ENCODE data around the gene PTPRJ. TPM values are rescaled to one million over a fixed set of nuclear protein-coding genes. Genes with fewer than 3 reads are reported as not detected.

Gene PTPRJ
- total and polyA plus RNA-seq, 2 donors (not counting 1 experiment from before 2014, with no cell fraction given), result 11.2 to 20.0 TPM

DNA sequence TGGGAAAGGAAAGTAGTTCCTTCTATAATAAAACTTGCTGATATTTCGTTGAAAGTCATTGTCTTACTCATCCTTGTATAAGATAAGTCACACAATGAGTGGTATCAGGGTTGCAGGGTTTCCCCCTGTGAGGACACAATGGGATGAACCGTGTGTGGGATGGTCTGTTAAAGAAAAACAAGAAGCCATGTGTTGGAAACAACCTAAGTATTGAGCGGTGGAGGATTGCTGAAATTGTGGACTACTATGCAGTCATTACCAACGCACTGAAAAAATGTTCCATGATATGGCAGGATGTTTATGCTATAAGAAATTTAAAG lies 28.6 kb downstream of the PTPRJ start:
- H4K20me1 ChIP-seq (ENCODE audit: control insufficient read depth, insufficient read depth, low read length, poor library complexity, severe bottlenecking), result peaks cover 12% of the 10 kb centered on the region
- no peaks in the 10 kb centered on the region for H3K9me3 Mint-ChIP-seq (ENCODE audit: insufficient read depth)
- no peaks in the 10 kb centered on the region for H3K9me3 ChIP-seq (ENCODE audit: control extremely low read depth in 1 of 3, control insufficient read depth in 2 of 3, insufficient read depth in 1 of 3, low read length in 2 of 3)
- no peak for DNase-seq
- no peaks in the 10 kb centered on the region for H3K27me3 ChIP-seq (replicated peaks in 1 of 4; ENCODE audit: control extremely low read depth in 1 of 4, control insufficient read depth in 3 of 4, insufficient read depth in 4 of 4, low read length in 3 of 4)
- H3K4me2 ChIP-seq (replicated peaks; ENCODE audit: low read depth, low read length, poor library complexity, severe bottlenecking), result no peak overlapping the region
- intact Hi-C loops (cut with micrococcal nuclease), result no loop called here
- ATAC-seq (ENCODE audit: low read depth), result no peak
- WGBS (ENCODE audit: insufficient coverage), result 79% methylated on average over 2 of the region's 4 CpGs
- H3K9ac ChIP-seq (ENCODE audit: low read length), result no peak overlapping the region
- peaks cover 58 to 69% of the 10 kb centered on the region in 2 donors for H3K4me1 ChIP-seq (ENCODE audit: control insufficient read depth in 2 of 2, insufficient read depth in 2 of 2, low read length in 2 of 2)
- H2AFZ ChIP-seq (ENCODE audit: insufficient read depth, low read depth, low read length, poor library complexity, severe bottlenecking), result no peak overlapping the region
- CTCF ChIA-PET, result no interaction called here
- H3K36me3 ChIP-seq (replicated peaks in 1 of 2; ENCODE audit: control extremely low read depth in 1 of 2, control insufficient read depth in 1 of 2, extremely low read depth in 1 of 2, insufficient read depth in 2 of 2, low read length in 1 of 2), result no peaks in the 10 kb centered on the region
- H3K4me3 Mint-ChIP-seq, result no peak overlapping the region
- H3K4me3 ChIP-seq (ENCODE audit: control extremely low read depth in 1 of 5, extremely low read depth in 1 of 5, insufficient read depth in 1 of 5, low read depth in 2 of 5, low read length in 4 of 5), result no peak overlapping the region
- POLR2A ChIA-PET, result no interaction called here
- H3K27me3 Mint-ChIP-seq, result no peaks in the 10 kb centered on the region
- H3K79me2 ChIP-seq (ENCODE audit: control insufficient read depth, insufficient read depth, low read length), result peaks cover 96% of the 10 kb centered on the region
- peaks cover 65% of the 10 kb centered on the region for H3K4me1 Mint-ChIP-seq
- no peak overlapping the region for H3K27ac ChIP-seq (ENCODE audit: low read length in 2 of 2)
- TF ChIP-seq, protein P1, sequence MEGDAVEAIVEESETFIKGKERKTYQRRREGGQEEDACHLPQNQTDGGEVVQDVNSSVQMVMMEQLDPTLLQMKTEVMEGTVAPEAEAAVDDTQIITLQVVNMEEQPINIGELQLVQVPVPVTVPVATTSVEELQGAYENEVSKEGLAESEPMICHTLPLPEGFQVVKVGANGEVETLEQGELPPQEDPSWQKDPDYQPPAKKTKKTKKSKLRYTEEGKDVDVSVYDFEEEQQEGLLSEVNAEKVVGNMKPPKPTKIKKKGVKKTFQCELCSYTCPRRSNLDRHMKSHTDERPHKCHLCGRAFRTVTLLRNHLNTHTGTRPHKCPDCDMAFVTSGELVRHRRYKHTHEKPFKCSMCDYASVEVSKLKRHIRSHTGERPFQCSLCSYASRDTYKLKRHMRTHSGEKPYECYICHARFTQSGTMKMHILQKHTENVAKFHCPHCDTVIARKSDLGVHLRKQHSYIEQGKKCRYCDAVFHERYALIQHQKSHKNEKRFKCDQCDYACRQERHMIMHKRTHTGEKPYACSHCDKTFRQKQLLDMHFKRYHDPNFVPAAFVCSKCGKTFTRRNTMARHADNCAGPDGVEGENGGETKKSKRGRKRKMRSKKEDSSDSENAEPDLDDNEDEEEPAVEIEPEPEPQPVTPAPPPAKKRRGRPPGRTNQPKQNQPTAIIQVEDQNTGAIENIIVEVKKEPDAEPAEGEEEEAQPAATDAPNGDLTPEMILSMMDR (IDR thresholded peaks at IDR 0.05), result no peak
- no peak for TF ChIP-seq EZH2 (IDR thresholded peaks at IDR 0.05; ENCODE audit: borderline replicate concordance, insufficient read depth, low read depth, low read length, poor library complexity, severe bottlenecking)
- H3K27ac Mint-ChIP-seq, result peak overlapping the region; percentile 32

DNA sequence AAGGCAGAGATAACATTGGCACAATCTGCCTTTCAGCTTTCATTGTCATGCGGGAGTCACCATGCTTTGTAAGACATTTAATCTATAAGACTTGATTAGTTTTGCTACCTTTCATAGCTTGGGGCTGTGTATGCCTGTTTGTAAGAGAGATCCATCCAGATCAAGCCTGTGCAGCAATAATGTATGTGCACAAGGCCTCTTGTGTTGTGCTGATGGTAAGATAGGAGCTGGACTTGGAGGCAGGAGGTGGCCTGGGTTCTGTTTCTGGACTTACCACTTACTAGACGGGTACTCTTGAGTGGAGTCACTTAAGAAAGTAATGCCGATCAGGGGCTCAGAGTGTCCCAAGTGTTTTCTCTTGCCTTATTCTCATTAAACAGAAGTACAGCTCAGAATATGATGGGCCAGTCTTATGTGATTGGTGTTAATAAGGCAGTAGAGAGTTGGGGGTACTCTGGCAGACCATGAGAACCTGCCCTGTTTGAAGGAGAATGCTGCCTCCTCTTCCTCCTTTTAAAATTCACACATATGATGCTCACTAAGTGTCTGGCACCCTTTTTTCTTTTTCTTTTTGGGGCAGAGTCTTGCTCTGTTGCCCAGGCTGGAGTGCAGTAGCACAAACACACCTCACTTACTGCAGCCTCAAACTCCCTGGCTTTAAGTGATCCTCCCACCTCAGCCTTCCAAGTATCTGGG lies 30.9 kb downstream of the PTPRJ start:
- Histone ChIP-seq H3K9me3 (ENCODE audit: control extremely low read depth in 1 of 3, control insufficient read depth in 2 of 3, insufficient read depth in 1 of 3, low read length in 2 of 3) (no peaks in the 10 kb centered on the region), H2AFZ (ENCODE audit: insufficient read depth, low read depth, low read length, poor library complexity, severe bottlenecking) (no peak overlapping the region), H3K79me2 (ENCODE audit: control insufficient read depth, insufficient read depth, low read length) (peaks cover 96% of the 10 kb centered on the region), H4K20me1 (ENCODE audit: control insufficient read depth, insufficient read depth, low read length, poor library complexity, severe bottlenecking) (peaks cover 6% of the 10 kb centered on the region), H3K36me3 (replicated peaks in 1 of 2; ENCODE audit: control extremely low read depth in 1 of 2, control insufficient read depth in 1 of 2, extremely low read depth in 1 of 2, insufficient read depth in 2 of 2, low read length in 1 of 2) (no peaks in the 10 kb centered on the region), H3K27me3 (replicated peaks in 1 of 4; ENCODE audit: control extremely low read depth in 1 of 4, control insufficient read depth in 3 of 4, insufficient read depth in 4 of 4, low read length in 3 of 4) (no peaks in the 10 kb centered on the region), H3K4me2 (replicated peaks; ENCODE audit: low read depth, low read length, poor library complexity, severe bottlenecking) (no peak overlapping the region), H3K9ac (ENCODE audit: low read length) (no peak overlapping the region), H3K27ac (ENCODE audit: low read length in 2 of 2) (peak overlapping the region; percentile 66 to 76), H3K4me1 (ENCODE audit: control insufficient read depth in 2 of 2, insufficient read depth in 2 of 2, low read length in 2 of 2) (peaks cover 45 to 67% of the 10 kb centered on the region in 2 donors), H3K4me3 (ENCODE audit: control extremely low read depth in 1 of 5, extremely low read depth in 1 of 5, insufficient read depth in 1 of 5, low read depth in 2 of 5, low read length in 4 of 5) (no peak overlapping the region)
- H3K27me3 Mint-ChIP-seq, result no peaks in the 10 kb centered on the region
- peaks cover 61% of the 10 kb centered on the region for H3K4me1 Mint-ChIP-seq
- WGBS (ENCODE audit: insufficient coverage), result 100% methylated on average over 1 of the region's 3 CpGs
- intact Hi-C loops (cut with micrococcal nuclease), result loop anchor here (5.0 kb wide), 1 partner anchor 46 kb away; no protein-coding TSS in a partner anchor
- no peak for TF ChIP-seq EZH2 (IDR thresholded peaks at IDR 0.05; ENCODE audit: borderline replicate concordance, insufficient read depth, low read depth, low read length, poor library complexity, severe bottlenecking)
- TF ChIP-seq, protein P1 (IDR thresholded peaks at IDR 0.05), result no peak
- no peak overlapping the region for H3K4me3 Mint-ChIP-seq
- H3K9me3 Mint-ChIP-seq (ENCODE audit: insufficient read depth), result no peaks in the 10 kb centered on the region
- H3K27ac Mint-ChIP-seq, result peak overlapping the region; percentile 73
- ChIA-PET POLR2A (no interaction called here), CTCF (interaction anchor here (0.5 to 1.2 kb wide), 3 partner anchors 10 to 72 kb away, joined by 3 to 5 read pairs (median 4); no protein-coding TSS in a partner anchor)
- ATAC-seq (ENCODE audit: low read depth) (no peak), DNase-seq (no peak)
